ENCODE data around the gene ENTHD1. TPM values are rescaled to one million over a fixed set of nuclear protein-coding genes. Genes with fewer than 3 reads are reported as not detected.

ENTHD1 gene
- total RNA-seq, 2 donors from 2014 or later = 0.09 to 5.1 TPM

GRCh38 chr22:39771486-39771885 lies 122.1 kb downstream of the ENTHD1 start:
- Histone ChIP-seq H3K4me1 (replicated peaks) (no peaks in the 10 kb centered on the region), H3K36me3 (no peaks in the 10 kb centered on the region), H3K27me3 (replicated peaks; ENCODE audit: insufficient read depth) (no peaks in the 10 kb centered on the region), H3K4me3 (no peak overlapping the region), H3K27ac (no peak overlapping the region), H3K9me3 (no peaks in the 10 kb centered on the region)
- intact Hi-C loops (cut with DNase I) = no loop called here
- 76% methylated on average over 2 of the region's 2 CpGs for WGBS
- DNase-seq (ENCODE audit: low spot score) = no peak
- TF ChIP-seq CTCF (IDR thresholded peaks at IDR 0.05) (no peak), POLR2A (IDR thresholded peaks at IDR 0.05) (no peak), POLR2AphosphoS5 (IDR thresholded peaks at IDR 0.05) (no peak)

- no peak for DNase-seq (ENCODE audit: low spot score)
- TF ChIP-seq POLR2A (IDR thresholded peaks at IDR 0.05) (no peak), POLR2AphosphoS5 (IDR thresholded peaks at IDR 0.05) (no peak), CTCF (IDR thresholded peaks at IDR 0.05) (no peak)
- H3K4me3 ChIP-seq = no peak overlapping the region
- 87% methylated on average over 2 of the region's 2 CpGs for WGBS
- intact Hi-C loops (cut with DNase I) = no loop called here
- H3K27me3 ChIP-seq (replicated peaks; ENCODE audit: insufficient read depth) = no peaks in the 10 kb centered on the region
- no peak overlapping the region for H3K27ac ChIP-seq
- H3K36me3 ChIP-seq = no peaks in the 10 kb centered on the region
- H3K4me1 ChIP-seq (replicated peaks) = no peaks in the 10 kb centered on the region
- H3K9me3 ChIP-seq = no peaks in the 10 kb centered on the region
Measured at GRCh38 chr22:39765661-39766060, 127.9 kb downstream of the ENTHD1 start.

GRCh38 chr22:39765046-39765445 lies 128.5 kb downstream of the ENTHD1 start:
- H3K4me3 ChIP-seq = no peak overlapping the region
- H3K36me3 ChIP-seq = no peaks in the 10 kb centered on the region
- no peak for TF ChIP-seq POLR2A (IDR thresholded peaks at IDR 0.05)
- TF ChIP-seq CTCF (IDR thresholded peaks at IDR 0.05) = no peak
- no peak for TF ChIP-seq POLR2AphosphoS5 (IDR thresholded peaks at IDR 0.05)
- no peak overlapping the region for H3K27ac ChIP-seq
- WGBS = 37% methylated on average over 3 of the region's 3 CpGs
- no peaks in the 10 kb centered on the region for H3K4me1 ChIP-seq (replicated peaks)
- DNase-seq (ENCODE audit: low spot score) = no peak
- H3K27me3 ChIP-seq (replicated peaks; ENCODE audit: insufficient read depth) = no peaks in the 10 kb centered on the region
- H3K9me3 ChIP-seq = no peaks in the 10 kb centered on the region
- intact Hi-C loops (cut with DNase I) = no loop called here

- no peaks in the 10 kb centered on the region for H3K36me3 ChIP-seq
- H3K4me1 ChIP-seq (replicated peaks) = no peaks in the 10 kb centered on the region
- TF ChIP-seq POLR2AphosphoS5 (IDR thresholded peaks at IDR 0.05) (no peak), POLR2A (IDR thresholded peaks at IDR 0.05) (no peak), CTCF (IDR thresholded peaks at IDR 0.05) (no peak)
- no peak overlapping the region for H3K27ac ChIP-seq
- DNase-seq (ENCODE audit: low spot score) = no peak
- intact Hi-C loops (cut with DNase I) = no loop called here
- WGBS = 83% methylated on average over 4 of the region's 4 CpGs
- H3K4me3 ChIP-seq = no peak overlapping the region
- H3K9me3 ChIP-seq = no peaks in the 10 kb centered on the region
- H3K27me3 ChIP-seq (replicated peaks; ENCODE audit: insufficient read depth) = no peaks in the 10 kb centered on the region
Measured at GRCh38 chr22:39763276-39763675, 130.3 kb downstream of the ENTHD1 start.

- Histone ChIP-seq H3K4me3 (no peak overlapping the region), H3K36me3 (no peaks in the 10 kb centered on the region), H3K27me3 (replicated peaks; ENCODE audit: insufficient read depth) (peaks cover 3% of the 10 kb centered on the region), H3K27ac (no peak overlapping the region), H3K4me1 (replicated peaks) (no peaks in the 10 kb centered on the region), H3K9me3 (no peaks in the 10 kb centered on the region)
- DNase-seq (ENCODE audit: low spot score) = no peak
- intact Hi-C loops (cut with DNase I) = no loop called here
- no peak for TF ChIP-seq POLR2A (IDR thresholded peaks at IDR 0.05)
- TF ChIP-seq CTCF (IDR thresholded peaks at IDR 0.05) = no peak
- no peak for TF ChIP-seq POLR2AphosphoS5 (IDR thresholded peaks at IDR 0.05)
- WGBS = 85% methylated on average over 2 of the region's 2 CpGs
Measured at GRCh38 chr22:39750759-39751158, 142.8 kb downstream of the ENTHD1 start.
